GM11168 (cell line): ENCODE measurements around the gene EGFL8.

Experiments used
- in situ Hi-C: fragments of 300-500 bp; cut with MboI; formaldehyde crosslinking; loops from one replicate; pipeline ENCODE4 v1.12.0; 2022; ENCODE audit warnings: low sequenced_read_pairs; ENCODE audit not compliant: unreplicated experiment

The EGFL8 gene

GRCh38 chr6:32166411-32167061 is 2.1 kb downstream of the EGFL8 start:
- in situ Hi-C loops: no loop called here

- in situ Hi-C loops: no loop called here
These were observed 2.9 kb downstream of the EGFL8 start for GRCh38 chr6:32167154-32167760.

DNA sequence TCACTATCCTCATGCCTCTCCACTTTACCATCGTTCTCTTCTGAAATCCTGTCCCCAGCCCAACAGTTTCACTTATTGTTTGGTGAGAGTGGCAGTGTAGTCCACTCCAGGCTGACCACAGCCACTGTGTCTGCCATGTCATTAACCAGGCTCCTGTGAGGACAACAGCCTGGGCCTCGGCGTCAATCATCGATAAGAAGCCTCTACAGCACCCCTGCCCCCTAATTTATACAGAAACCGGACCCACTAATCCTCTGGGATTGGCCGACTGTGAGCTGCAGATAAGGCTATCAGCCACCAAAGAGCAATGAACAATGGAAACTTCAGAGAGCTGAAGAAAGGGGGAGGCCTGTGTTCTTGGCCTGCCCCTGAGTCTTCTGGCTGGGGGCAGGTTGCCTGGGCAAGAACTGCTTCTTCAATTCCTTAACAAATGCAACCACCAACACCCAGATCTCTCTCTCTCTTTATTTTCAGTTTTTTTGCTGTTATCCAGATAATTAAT is 3.4 kb downstream of the EGFL8 start:
- in situ Hi-C loops: no loop called here

- in situ Hi-C loops: no loop called here
These were observed 4.0 kb downstream of the EGFL8 start for GRCh38 chr6:32168350-32168749.

GRCh38 chr6:32168807-32169591 is 4.6 kb downstream of the EGFL8 start:
- in situ Hi-C loops: no loop called here

- in situ Hi-C loops: no loop called here
These were observed 5.9 kb downstream of the EGFL8 start for GRCh38 chr6:32170294-32170693.

DNA sequence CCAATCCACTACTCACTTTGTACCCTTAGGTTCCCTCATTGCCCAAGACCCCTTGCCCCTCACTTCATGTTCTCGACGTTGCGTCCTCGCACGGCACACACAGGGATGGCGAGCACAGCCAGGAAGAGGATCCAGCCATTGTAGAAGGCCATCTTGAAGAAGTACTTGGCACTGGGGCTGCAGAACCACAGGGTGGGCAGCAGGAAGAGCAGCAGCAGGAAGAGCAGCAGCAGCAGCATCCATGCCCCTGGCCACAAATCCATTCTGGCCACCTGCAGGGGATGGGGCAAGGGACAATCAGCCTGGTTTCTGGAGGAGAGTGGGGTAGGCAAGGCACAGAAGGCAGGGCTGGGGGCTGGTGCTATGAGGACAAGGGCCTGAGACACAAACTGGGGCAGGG is 6.8 kb downstream of the EGFL8 start:
- in situ Hi-C loops: no loop called here

- in situ Hi-C loops: no loop called here
These were observed 8.8 kb downstream of the EGFL8 start for GRCh38 chr6:32173051-32173727.

- in situ Hi-C loops: no loop called here
These were observed 10.0 kb downstream of the EGFL8 start for GRCh38 chr6:32174416-32174815.

DNA sequence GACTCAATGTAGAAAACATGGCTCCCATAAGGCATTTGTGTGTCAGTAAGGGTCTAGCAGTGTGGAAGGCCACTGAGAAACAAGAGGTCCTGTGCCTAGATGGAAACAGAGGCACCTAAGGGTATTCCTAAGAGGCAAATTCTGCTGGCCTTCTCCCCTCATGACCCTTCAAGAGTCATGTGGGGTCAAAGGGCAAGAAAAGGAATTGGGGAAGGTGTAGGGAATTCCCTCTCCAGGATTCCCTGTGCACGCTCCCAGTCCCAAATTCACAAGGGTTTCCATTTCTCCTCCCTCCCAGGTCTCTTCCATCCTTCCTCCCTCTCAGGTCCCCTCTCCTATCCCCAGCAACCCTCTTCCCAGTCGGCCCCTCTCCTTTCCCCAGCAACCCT is 10.9 kb downstream of the EGFL8 start:
- in situ Hi-C loops: no loop called here

DNA sequence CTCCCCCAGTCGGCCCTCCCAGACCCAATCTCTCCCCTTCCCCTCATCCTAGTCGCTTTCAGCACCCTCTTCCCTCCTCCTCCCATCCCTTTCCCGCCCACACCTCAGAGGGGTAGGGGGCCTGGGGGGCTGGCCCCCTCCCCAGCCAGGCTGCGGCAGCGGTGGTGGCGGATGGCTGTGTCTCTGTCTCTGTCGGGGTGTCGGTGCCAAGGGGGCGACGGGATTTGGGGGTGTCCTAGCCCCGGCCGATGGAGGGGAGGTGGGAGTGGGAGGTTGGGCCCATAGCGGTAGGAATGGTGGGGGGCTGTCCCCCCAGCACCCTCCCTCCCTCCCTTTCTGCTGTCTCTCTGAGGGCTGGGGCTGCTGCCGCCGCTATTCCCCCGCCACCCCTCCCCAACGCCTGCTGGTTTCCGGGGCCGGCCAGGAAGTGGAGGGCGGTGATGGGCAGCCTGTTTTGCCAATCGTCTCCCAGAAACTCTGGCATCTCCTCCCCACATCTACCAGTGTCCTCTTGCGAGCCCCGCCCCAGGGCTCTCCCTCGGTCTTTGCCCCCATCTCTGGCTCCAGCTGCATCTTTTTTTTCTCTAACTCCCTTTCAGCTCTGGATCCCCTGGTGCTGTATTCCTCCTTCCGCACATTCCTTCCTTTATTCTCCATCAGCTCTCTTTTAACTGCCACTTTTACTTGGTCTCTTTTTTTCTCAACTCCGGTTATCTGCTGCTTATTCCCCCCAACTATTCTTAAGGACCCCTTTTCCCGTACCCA is 11.5 kb downstream of the EGFL8 start, which contains the start of gene AGPAT1:
Gene AGPAT1, minus strand, starts transcription at position 374 of the 765 bp plus-strand sequence. CDS start 4,588 bp downstream, outside the sequence.
- in situ Hi-C loops: no loop called here

DNA sequence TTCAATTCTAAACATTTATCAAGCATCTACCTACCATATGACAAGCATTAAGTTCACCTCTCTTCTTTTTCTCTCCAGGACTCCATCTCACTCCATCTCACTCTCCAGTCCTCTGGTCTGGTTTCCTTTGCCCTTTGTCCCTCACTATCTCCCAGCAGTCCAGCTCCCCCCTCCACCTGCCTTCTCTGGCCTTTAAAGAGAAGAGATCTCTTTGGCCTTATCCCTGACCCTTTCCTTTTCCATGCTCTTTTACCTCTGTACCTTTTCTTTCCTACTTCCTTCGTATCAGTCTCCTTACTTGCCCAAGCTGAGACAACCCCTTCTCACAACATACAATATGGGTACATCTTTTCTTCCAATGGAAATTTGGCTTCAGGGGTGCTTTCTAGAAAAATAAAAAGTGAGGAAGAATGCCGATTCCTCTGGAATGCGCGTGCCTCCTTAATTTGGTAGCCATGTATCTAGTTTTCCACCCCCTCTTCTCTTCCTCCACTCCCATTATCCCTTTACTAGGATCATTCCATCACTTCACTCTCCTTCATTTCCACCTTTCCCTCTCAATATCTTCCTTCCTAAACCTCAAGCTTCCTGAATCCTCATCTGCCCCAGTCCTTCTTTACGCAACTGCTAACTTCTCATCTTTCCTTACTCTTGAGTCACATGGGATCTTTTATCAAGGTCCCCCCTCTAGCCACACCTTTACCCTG is 12.2 kb downstream of the EGFL8 start:
- in situ Hi-C loops: no loop called here

DNA sequence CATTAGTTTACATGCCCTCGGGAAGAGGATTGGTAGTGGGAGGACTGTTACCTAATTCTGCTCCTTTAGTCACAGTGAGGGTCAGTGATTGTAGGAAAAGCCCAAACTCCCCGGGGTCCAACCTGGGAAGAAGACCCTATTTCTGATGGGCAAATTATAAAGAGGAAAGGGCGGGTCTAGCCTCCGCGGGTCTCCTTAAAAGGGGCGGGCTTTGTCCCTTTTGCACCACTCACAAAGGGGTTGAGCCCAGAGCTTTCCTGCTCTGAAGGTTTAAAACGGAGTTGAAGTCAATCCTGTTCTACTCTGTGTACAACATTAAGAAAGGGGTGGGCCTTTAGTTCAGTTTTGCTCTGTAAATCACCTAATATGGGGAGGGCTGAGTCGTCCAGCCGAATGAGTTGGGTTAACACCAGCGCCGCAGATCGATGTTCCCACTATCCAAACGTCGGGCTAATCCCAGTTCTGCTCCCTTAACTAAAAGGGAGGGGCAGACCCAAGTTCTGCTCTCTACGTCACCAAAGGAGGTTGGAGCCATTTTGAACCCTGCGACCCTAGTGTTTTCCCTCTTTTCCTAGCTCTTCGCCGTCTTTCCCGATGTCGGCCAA is 12.9 kb downstream of the EGFL8 start:
- in situ Hi-C loops: no loop called here

GRCh38 chr6:32177788-32178546 is 13.6 kb downstream of the EGFL8 start, which contains the start of gene RNF5:
Gene RNF5 (plus strand): TSS chr6:32178405. CDS start chr6:32178512, 107 bp downstream.
- in situ Hi-C loops: no loop called here

- in situ Hi-C loops: no loop called here
These were observed 14.4 kb downstream of the EGFL8 start for GRCh38 chr6:32178547-32179440.

DNA sequence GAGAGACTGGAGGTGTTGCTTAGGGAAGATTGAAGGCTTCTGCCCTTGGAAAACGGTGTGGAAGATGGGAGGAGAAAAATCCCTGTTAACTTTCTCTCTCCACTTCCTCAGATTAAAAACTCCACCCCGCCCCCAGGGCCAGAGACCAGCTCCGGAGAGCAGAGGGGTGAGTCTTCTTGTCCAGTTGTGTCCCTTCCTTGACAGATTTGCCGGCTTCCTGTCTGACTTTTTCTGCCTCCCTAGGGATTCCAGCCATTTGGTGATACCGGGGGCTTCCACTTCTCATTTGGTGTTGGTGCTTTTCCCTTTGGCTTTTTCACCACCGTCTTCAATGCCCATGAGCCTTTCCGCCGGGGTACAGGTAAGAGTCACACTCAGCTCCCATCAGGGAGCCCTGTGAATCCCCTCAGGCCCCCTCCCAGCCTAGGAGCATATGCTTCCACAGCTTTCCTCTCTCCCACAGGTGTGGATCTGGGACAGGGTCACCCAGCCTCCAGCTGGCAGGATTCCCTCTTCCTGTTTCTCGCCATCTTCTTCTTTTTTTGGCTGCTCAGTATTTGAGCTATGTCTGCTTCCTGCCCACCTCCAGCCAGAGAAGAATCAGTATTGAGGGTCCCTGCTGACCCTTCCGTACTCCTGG is 15.5 kb downstream of the EGFL8 start:
- in situ Hi-C loops: no loop called here
